ENCODE measurements around the gene CYP26B1. TPM values are rescaled to one million over a fixed set of nuclear protein-coding genes. Genes with fewer than 3 reads are reported as not detected.

CYP26B1 gene
- total RNA-seq, 1 experiment from 2014 or later: 0.42 TPM

DNA sequence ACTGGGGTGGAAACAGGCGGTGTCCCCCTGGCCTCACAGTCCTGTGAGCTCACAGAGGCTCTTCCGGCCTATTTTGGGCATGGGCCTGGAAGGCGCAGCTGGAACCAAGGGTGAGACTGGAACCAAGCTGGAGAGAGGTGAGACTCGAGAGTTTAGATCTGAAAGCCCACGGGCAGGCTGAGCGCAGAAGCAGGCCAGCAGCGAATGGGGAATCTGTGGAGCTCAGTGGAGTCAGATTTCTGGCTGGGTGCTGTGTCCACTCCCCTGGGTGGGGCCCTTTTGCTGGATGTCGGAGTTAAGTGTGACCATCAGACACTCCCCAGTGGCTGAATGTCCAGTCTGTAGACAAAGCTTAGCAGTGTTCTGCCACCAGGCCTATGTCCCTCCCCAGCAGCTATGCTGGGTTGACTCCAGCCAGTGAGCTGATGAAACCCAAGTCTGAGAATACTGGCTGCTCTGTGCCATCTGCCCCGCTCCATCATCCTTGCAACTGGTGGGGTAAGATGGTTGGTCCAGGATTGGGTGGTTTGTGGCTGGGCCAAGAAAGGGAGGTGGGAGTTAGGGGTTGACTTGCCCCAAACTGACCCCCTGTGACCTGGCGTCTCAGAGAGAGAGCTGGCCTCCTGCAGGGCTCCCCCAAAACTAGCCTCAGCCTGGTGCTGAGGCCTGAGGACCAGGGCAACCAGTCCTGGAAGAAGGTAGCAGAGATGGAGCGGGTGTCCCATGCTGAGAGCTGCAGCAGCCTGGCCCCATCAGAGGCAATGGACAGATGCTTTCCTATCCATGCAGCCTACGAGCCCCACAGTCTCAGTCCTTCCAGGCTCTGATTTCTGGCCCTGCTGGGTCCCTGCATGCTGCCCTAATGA, 34.4 kb downstream of the CYP26B1 start (continued):
- TF ChIP-seq MXD4 (CRISPR knock-in tag; IDR thresholded peaks at IDR 0.05; ENCODE audit: borderline replicate concordance): no peak
- no peak for TF ChIP-seq ZNF317 (CRISPR knock-in tag; IDR thresholded peaks at IDR 0.05; ENCODE audit: borderline replicate concordance, low read depth)
- TF ChIP-seq RELA (CRISPR knock-in tag; IDR thresholded peaks at IDR 0.05; ENCODE audit: borderline replicate concordance): no peak
- no peak for TF ChIP-seq OVOL2 (CRISPR knock-in tag; IDR thresholded peaks at IDR 0.05; ENCODE audit: borderline replicate concordance)
- no peak for TF ChIP-seq STAT6 (CRISPR knock-in tag; conservative IDR thresholded peaks at IDR 0.05; ENCODE audit: low read depth)

DNA sequence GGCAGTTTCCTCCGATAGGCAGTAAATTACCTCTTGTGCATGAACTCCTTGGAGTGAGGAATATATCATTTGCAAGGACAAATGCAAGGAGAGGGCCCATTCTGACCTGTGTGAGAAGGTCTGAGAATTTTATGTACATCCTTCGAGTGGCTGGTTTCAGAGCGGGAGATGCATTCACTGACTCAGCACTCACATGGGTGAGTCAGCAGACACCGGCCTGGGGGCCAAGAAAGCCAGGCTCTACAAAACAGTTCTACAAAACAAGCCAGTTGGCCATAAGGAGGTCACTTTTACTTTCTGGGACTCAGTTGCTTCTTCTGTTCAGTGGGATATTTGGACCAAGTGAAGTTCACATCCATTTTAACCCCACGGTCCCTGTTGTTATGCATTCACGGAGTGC, 35.3 kb downstream of the CYP26B1 start:
- Mint-ChIP-seq H3K4me1 (peaks cover 3% of the 10 kb centered on the region; the same call in 1 of the 2 replicates), H3K36me3 (peaks cover 23% of the 10 kb centered on the region), H3K4me3 (no peak overlapping the region), H3K27me3 (ENCODE audit: low read depth) (peaks cover 9% of the 10 kb centered on the region), H3K9me3 (peaks cover 30% of the 10 kb centered on the region), H3K27ac (no peak overlapping the region)
- ATAC-seq: no peak
- ChIA-PET CTCF (interaction anchor here (1.8 kb wide), 1 partner anchor 188 kb away, joined by 6 read pairs; no protein-coding TSS in a partner anchor), POLR2A (no interaction called here)
- no peak for DNase-seq (ENCODE audit: low spot score)
- TF ChIP-seq ZNF671 (CRISPR knock-in tag; IDR thresholded peaks at IDR 0.05) (no peak), TEAD1 (CRISPR knock-in tag; IDR thresholded peaks at IDR 0.05) (no peak), ESRRA (CRISPR knock-in tag; IDR thresholded peaks at IDR 0.05; ENCODE audit: borderline replicate concordance) (no peak), ZNF219 (CRISPR knock-in tag; IDR thresholded peaks at IDR 0.05; ENCODE audit: borderline replicate concordance) (no peak), FOXK1 (CRISPR knock-in tag; IDR thresholded peaks at IDR 0.05) (no peak), ZBTB21 (CRISPR knock-in tag; IDR thresholded peaks at IDR 0.05; ENCODE audit: borderline replicate concordance) (no peak), TEAD4 (CRISPR knock-in tag; IDR thresholded peaks at IDR 0.05) (no peak), SP1 (CRISPR knock-in tag; conservative IDR thresholded peaks at IDR 0.05) (no peak), ZNF416 (CRISPR knock-in tag; IDR thresholded peaks at IDR 0.05) (no peak), SMAD3 (CRISPR knock-in tag; IDR thresholded peaks at IDR 0.05; ENCODE audit: borderline replicate concordance) (no peak), ZNF423 (CRISPR knock-in tag; IDR thresholded peaks at IDR 0.05) (no peak)
- TF ChIP-seq, protein P1, sequence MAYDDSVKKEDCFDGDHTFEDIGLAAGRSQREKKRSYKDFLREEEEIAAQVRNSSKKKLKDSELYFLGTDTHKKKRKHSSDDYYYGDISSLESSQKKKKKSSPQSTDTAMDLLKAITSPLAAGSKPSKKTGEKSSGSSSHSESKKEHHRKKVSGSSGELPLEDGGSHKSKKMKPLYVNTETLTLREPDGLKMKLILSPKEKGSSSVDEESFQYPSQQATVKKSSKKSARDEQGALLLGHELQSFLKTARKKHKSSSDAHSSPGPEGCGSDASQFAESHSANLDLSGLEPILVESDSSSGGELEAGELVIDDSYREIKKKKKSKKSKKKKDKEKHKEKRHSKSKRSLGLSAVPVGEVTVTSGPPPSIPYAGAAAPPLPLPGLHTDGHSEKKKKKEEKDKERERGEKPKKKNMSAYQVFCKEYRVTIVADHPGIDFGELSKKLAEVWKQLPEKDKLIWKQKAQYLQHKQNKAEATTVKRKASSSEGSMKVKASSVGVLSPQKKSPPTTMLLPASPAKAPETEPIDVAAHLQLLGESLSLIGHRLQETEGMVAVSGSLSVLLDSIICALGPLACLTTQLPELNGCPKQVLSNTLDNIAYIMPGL (CRISPR knock-in tag; IDR thresholded peaks at IDR 0.05): no peak
- TF ChIP-seq, protein P2, sequence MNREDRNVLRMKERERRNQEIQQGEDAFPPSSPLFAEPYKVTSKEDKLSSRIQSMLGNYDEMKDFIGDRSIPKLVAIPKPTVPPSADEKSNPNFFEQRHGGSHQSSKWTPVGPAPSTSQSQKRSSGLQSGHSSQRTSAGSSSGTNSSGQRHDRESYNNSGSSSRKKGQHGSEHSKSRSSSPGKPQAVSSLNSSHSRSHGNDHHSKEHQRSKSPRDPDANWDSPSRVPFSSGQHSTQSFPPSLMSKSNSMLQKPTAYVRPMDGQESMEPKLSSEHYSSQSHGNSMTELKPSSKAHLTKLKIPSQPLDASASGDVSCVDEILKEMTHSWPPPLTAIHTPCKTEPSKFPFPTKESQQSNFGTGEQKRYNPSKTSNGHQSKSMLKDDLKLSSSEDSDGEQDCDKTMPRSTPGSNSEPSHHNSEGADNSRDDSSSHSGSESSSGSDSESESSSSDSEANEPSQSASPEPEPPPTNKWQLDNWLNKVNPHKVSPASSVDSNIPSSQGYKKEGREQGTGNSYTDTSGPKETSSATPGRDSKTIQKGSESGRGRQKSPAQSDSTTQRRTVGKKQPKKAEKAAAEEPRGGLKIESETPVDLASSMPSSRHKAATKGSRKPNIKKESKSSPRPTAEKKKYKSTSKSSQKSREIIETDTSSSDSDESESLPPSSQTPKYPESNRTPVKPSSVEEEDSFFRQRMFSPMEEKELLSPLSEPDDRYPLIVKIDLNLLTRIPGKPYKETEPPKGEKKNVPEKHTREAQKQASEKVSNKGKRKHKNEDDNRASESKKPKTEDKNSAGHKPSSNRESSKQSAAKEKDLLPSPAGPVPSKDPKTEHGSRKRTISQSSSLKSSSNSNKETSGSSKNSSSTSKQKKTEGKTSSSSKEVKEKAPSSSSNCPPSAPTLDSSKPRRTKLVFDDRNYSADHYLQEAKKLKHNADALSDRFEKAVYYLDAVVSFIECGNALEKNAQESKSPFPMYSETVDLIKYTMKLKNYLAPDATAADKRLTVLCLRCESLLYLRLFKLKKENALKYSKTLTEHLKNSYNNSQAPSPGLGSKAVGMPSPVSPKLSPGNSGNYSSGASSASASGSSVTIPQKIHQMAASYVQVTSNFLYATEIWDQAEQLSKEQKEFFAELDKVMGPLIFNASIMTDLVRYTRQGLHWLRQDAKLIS (CRISPR knock-in tag; IDR thresholded peaks at IDR 0.05; ENCODE audit: borderline replicate concordance): no peak
- TF ChIP-seq, protein P3, sequence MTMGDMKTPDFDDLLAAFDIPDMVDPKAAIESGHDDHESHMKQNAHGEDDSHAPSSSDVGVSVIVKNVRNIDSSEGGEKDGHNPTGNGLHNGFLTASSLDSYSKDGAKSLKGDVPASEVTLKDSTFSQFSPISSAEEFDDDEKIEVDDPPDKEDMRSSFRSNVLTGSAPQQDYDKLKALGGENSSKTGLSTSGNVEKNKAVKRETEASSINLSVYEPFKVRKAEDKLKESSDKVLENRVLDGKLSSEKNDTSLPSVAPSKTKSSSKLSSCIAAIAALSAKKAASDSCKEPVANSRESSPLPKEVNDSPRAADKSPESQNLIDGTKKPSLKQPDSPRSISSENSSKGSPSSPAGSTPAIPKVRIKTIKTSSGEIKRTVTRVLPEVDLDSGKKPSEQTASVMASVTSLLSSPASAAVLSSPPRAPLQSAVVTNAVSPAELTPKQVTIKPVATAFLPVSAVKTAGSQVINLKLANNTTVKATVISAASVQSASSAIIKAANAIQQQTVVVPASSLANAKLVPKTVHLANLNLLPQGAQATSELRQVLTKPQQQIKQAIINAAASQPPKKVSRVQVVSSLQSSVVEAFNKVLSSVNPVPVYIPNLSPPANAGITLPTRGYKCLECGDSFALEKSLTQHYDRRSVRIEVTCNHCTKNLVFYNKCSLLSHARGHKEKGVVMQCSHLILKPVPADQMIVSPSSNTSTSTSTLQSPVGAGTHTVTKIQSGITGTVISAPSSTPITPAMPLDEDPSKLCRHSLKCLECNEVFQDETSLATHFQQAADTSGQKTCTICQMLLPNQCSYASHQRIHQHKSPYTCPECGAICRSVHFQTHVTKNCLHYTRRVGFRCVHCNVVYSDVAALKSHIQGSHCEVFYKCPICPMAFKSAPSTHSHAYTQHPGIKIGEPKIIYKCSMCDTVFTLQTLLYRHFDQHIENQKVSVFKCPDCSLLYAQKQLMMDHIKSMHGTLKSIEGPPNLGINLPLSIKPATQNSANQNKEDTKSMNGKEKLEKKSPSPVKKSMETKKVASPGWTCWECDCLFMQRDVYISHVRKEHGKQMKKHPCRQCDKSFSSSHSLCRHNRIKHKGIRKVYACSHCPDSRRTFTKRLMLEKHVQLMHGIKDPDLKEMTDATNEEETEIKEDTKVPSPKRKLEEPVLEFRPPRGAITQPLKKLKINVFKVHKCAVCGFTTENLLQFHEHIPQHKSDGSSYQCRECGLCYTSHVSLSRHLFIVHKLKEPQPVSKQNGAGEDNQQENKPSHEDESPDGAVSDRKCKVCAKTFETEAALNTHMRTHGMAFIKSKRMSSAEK (CRISPR knock-in tag; IDR thresholded peaks at IDR 0.05; ENCODE audit: borderline replicate concordance): no peak
- TF ChIP-seq, protein P4, sequence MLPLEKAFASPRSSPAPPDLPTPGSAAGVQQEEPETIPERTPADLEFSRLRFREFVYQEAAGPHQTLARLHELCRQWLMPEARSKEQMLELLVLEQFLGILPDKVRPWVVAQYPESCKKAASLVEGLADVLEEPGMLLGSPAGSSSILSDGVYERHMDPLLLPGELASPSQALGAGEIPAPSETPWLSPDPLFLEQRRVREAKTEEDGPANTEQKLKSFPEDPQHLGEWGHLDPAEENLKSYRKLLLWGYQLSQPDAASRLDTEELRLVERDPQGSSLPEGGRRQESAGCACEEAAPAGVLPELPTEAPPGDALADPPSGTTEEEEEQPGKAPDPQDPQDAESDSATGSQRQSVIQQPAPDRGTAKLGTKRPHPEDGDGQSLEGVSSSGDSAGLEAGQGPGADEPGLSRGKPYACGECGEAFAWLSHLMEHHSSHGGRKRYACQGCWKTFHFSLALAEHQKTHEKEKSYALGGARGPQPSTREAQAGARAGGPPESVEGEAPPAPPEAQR (CRISPR knock-in tag; IDR thresholded peaks at IDR 0.05): no peak

All from WTC11 (cell line).